Stimulated activated CD4-positive, alpha-beta T cell treated with anti-CD3 and anti-CD28 coated beads, Interleukin-1b, Interleukin-23, amount 100 ng/mL, for 1 hour (primary cell): Measurements from ENCODE around the gene P2RX6.
"Not testable (repeated sequence)": the region's sequence is repeated elsewhere in the genome, so short reads cannot be mapped to it uniquely, and the experiment has no call there.

Experiments used
- DNase-seq, 2 donors: peaks; one replicate each; pipeline ENCODE4 v3.0.0-alpha.2; 2020; ENCODE audit warnings: low read depth in 2 of 2

The P2RX6 gene

GRCh38 chr22:20994128-20994901, 20.6 kb upstream of the P2RX6 start:
- DNase-seq: no peak

- DNase-seq: no peak
These were observed 20.1 kb upstream of the P2RX6 start for GRCh38 chr22:20994902-20995241.

- no peak for DNase-seq
These were observed 19.5 kb upstream of the P2RX6 start for GRCh38 chr22:20995329-20996030.

DNA sequence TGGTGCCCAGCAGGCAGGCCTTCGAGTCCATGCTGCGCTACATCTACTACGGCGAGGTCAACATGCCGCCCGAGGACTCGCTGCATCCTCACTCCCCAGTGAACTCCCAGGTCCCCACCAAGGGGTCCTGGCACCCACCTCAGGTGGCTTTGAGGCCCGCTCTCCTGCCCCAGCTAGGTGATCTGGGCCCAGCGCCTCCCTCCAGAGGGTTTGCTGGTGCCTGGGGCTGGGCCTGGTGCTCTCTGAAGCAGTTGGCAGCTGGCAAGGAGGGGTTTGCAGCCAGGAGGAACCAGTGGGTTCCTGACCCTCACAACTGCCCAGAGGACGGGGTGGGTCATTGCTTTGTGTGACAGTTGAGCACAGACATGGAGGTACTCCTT, 18.9 kb upstream of the P2RX6 start:
- no peak for DNase-seq

DNA sequence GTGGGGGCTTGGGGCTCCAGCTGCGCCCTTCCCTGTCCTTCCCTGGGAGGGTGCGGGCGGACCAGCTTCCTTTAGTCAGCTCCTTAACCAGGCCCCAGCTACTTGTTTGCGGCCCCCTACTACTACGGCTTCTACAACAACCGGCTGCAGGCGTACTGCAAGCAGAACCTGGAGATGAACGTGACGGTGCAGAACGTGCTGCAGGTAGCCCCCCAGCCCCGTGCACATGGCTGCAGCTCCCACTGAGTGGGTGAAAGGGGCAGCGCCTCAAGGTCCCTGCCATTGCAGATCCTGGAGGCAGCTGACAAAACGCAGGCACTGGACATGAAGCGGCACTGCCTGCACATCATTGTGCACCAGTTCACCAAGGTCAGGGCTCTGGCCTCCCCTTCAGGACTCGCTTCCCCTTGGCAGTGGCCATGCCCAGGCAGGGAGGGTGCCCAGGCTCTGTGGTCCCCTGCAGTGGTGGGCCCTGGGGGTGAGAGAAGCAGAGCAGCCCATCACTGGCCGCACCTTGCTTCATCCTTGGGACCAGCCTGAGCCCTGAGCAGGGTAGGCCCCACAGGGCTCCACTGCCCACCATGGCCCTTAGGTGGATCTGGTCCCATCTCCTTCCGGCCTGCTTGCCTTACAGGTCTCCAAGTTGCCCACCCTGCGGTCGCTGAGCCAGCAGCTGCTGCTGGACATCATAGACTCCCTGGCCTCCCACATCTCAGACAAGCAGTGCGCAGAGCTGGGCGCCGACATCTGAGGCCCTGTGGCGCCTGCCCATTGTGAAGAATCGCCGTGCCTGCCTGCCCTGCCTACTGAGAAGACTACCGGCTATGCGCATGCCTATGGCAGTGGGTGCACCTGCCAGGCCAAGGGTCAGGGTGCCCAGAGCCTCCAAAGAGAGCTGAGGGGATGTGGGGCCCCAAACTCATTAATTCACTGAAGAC, 18.1 kb upstream of the P2RX6 start:
- DNase-seq: no peak

- no peak for DNase-seq
These were observed 17.3 kb upstream of the P2RX6 start for GRCh38 chr22:20997536-20998257.

- DNase-seq: no peak
These were observed 16.3 kb upstream of the P2RX6 start for GRCh38 chr22:20998411-20999336.

- DNase-seq: no peak
These were observed 15.4 kb upstream of the P2RX6 start for GRCh38 chr22:20999350-21000206.

- no peak for DNase-seq
These were observed 14.6 kb upstream of the P2RX6 start for GRCh38 chr22:21000207-21000986.

DNA sequence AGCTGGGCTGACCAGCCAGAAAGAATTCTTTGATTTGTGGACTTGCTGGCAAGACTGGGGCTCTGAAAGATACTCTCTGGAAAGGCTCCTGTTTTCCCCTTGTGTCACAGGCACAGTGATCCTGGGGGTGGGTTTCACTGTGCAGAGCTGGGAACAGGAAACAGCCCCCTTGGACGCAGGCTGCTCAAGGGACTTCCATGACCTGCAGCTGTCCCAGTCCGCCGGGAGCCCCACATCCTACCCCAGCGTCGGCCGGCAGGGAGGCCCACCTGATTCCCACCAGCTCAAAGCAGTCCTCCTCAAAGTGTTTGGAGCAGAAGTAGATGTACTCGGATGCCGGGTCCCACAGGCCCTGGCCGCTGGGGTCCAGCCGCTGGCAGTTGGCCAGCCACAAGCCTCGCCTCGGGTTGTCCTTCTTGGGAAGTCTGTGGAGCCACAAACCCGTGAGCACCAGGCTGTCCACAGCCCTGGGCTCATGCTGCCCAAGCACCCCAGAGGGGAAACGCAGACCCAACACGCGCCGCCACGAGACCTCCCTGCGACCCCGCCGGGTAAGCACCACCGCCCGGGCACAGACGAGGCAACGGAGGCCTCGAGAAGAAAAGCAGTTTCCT, 13.9 kb upstream of the P2RX6 start:
- DNase-seq: no peak

DNA sequence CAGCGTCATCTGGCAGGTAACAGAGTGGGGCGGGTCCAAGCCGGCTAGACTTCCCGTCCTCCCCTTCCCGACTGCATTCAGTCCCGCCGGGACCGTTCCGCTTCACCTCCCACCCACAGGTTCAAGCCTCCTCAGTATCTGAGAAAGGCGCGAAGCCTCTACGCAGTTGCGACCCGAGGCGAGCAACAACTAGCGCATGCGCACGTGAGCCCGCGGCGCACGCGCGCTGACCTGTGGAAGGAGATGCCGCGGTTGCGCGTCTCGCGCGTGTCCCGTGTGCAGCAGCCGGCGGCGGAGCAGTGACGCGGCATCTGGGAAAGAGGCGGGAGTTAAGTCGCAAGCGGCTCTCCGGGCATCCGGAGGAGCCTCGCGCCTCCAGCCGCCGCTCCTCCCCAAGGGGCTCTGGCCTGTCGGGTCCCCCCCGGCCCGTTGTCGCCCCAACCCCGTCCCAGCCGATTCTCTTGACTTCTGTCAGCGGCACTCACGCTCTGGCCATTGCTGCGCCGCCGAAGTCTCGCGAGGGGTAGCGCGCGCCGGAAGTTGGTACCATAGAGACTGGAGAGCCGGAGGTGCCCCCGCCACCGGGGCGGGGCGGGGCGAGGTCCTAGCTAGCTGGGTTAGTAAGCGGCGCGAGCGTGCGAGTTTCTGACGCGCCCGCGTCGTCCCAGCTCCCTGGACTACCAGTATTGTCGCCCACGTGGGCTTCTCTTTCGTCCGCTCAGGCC, 13.2 kb upstream of the P2RX6 start, which contains the start of gene THAP7:
Gene THAP7 (minus strand): TSS at position 518 of the 725 bp plus-strand sequence. CDS start 207 bp downstream, at position 311.
- DNase-seq: peak; percentile 92 to 93

GRCh38 chr22:21003782-21004181, 11.2 kb upstream of the P2RX6 start:
- no peak for DNase-seq

- DNase-seq: not testable (repeated sequence)
These were observed 5.8 kb upstream of the P2RX6 start for GRCh38 chr22:21009208-21009607.

DNA sequence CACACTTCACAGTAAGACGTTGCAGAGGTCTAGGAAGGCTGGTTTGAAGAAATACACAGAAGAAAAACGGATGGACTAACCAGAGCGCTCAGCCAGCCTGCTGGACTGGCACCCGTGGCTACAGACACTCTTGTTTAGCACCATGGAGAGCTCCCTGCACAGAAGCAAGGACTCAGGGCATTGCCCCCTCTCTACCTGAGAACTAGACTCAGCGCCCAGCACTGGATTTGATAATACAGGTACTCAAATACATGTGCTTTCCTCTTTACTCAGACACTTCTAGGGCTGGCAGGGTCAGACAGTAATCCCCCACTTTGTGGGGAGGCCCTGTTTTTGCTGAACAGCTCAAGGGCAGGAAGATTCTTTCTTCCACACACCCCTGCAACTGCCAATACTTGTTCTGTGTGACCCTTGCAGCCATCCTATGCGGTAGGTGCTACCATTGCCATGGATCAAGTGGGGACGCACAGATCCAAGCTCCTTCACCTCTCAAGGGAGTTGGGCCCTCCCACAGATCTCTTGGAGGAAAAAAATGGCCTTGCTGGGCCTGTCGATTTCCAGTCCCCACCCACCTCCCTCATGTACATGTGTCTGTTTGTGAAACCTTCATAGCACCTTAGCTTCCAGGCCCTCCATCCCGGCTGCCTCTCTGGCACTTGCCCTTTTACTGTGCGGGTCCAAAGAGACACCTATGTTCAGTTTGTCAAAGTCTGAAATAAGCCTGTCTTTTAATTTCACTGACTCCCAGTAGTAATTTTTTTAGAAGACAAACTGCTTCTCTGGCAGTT, 5.1 kb upstream of the P2RX6 start:
- DNase-seq: no peak

DNA sequence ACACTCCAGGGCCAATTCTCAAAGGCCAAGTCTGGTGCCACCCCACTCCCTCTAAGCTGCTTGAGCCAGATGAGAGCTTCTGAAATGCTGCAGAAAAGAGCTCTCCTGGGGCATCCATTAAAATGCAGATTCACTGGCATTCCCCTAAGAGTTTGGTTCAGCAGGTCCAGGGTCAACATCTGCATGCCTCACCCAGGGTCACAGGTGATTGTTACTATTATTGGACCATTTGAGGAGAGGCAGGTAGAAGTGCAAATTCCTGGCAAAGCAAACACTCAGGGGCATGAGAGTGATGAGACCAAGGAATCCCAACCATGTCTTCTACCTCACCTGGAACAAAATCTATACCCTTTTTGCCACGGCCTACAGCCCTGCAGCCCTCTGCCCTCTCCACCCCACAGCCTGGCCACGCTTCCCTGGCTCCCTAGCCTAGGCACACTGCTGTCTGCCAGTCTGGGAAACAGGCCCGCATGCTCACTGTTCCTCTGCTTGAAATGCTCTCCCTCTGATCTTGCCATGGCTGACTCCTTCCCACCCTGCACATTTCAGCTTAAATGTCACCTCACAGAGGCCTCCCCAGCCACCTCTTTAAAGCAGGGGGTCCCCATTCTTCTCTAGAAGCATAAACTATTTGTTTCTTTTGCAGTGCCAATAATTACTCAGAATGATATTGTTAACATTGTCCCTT, 4.4 kb upstream of the P2RX6 start:
- DNase-seq: no peak
